MM.1S (cell line): ENCODE measurements around the gene THRB.

Source experiments
- CTCF ChIP-seq: fragments of 300-600 bp; sonication (generic); IDR thresholded peaks from 2 replicates; pipeline ENCODE4 v1.5.1; 2016; ENCODE audit warnings: antibody characterized with exemption, low read length, mixed read lengths
- EZH2 ChIP-seq: fragments of 300-600 bp; sonication (generic); optimal IDR thresholded peaks from 2 replicates; pipeline ENCODE3; 2017; ENCODE audit warnings: low read depth, mild to moderate bottlenecking, antibody characterized with exemption, low read length, mixed read lengths
- EZH2phosphoT487 ChIP-seq: fragments of 300-600 bp; sonication (generic); IDR thresholded peaks from 2 replicates; pipeline ENCODE4 v1.6.1; 2018; ENCODE audit warnings: antibody characterized with exemption, low read length

GRCh38 chr3:24342275-24342674, 152.4 kb downstream of the THRB start:
- TF ChIP-seq CTCF (no peak), EZH2 (no peak), EZH2phosphoT487 (no peak)
